RCC 7860 (cell line): ENCODE measurements around the gene CCNG2.

Experiments used
- DNase-seq: peaks from one replicate; pipeline ENCODE4 v3.0.0-alpha.2; 2015; ENCODE audit warnings: low spot score
- FAIRE-seq: peaks from 2 replicates; lab custom pipeline; 2012; peaks lifted over from hg19 to GRCh38; lab: Jason Lieb, UNC

Gene CCNG2

DNA sequence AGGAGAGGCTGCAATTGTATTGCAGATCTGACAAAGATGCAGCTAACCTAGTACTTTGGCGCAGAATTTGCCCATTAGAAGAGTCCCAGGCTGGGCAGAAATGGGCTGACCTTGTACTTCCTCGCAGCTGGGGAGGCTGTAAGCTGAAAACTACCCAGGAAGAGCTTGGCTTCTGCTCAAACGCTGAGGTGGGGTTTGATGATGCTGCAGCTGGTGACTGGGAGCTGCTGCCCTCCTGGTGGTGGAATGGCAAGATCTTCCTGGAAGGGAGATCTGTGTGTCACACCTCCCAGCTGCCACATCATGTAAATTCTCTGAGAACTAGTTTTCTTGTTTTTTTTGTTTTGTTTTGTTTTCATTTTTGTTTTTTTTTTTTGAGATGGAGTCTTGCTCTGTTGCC, 17.4 kb downstream of the CCNG2 start:
- no peak for DNase-seq
- no peak for FAIRE-seq

DNA sequence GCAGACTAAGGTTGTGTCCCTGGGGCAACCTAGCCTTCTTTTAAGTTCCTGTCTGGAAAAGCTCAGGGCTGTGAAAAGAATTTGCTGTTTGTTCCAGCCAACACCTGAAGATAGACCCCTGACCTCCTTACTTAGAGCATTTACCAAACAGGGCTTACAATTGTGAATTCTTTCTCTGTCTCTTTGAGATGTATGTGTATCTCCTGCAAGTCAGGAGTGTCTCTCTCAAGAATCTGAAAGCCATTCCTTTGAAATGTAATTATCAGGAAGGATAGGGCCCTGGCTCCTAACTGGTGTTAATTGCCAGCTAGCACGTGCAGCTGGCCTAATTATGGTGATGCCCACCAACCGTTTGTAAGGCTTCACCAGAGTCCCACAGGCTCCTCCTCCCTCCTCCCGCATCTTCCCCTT, 18.2 kb downstream of the CCNG2 start:
- DNase-seq (no peak), FAIRE-seq (no peak)

DNA sequence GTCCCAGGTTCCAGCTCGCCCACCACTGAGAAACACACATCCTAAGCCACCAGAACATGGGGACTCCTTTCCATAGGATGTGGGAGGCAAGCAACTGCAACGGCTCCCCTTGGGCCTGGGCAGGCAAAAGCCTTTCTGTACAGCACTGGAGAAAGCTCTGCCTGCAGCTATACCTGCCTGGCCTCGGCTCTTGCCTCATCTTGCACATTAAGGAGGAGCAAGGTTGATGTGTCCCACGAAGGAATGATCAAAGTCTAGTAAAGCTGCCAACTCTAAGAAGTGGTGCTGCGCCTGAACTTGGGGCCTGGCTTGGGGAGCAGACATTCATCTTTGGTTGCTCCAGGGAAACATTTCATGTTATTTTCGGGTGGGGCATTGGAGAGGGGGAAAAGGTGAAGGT, 19.6 kb downstream of the CCNG2 start:
- DNase-seq (no peak), FAIRE-seq (no peak)

DNA sequence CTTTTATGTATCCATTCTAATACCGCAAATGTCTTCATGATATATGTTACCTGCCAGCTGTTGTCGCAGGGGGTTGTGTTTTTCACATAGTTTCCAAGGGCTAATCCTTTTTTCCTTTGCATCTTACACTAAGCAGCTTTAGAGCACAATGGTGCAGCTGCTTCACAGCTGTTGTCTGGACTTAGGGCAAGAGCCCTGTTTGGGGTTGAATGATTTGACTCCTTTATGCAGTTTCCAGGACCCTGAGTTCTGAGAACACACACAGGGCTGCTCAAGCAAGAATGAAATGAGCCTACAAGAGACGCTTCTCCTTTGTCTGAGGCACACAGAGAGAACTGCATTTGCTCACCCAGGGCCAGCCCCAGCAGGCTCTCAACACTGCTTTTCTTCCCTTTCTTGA, 20.2 kb downstream of the CCNG2 start:
- FAIRE-seq (no peak), DNase-seq (no peak)

DNA sequence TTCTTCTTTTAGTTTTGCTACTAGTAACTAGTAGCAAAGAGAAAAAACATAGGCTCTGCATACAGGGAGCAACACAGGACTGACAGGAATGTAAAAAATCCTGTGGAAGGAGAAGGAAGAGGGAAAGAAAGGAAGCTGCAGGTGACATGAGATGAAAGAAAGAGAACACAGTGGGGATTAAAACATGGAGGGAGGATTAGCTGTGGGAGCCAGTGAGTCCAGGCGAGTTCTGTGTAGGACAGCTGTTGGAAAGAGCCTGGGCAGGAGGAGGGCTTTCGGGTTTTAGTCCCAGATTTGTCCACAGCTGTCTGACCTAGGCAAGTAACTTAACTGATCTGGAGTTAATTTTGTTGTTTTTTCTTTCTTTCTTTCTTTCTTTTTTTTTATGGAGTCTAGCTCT, 21.6 kb downstream of the CCNG2 start:
- DNase-seq, result no peak
- no peak for FAIRE-seq

DNA sequence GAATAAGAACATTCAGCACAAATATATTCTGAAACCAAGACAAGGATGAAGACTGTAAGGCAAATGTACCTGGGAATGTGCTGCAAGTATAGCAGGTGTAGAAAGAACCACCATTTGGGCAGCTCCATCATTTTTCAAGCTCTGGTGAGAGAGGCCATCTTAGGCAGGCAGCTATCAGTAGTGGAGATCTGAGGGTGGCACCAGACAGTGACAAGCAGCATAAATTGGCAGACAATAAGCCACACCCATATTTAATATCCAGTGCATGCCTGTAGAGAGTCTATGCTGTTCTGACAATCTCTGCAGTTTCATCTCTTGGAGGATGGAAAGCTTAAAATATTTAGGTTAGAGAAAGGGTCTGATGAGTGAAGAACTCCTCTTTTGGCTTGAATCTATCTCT, 22.5 kb downstream of the CCNG2 start:
- no peak for FAIRE-seq
- no peak for DNase-seq

DNA sequence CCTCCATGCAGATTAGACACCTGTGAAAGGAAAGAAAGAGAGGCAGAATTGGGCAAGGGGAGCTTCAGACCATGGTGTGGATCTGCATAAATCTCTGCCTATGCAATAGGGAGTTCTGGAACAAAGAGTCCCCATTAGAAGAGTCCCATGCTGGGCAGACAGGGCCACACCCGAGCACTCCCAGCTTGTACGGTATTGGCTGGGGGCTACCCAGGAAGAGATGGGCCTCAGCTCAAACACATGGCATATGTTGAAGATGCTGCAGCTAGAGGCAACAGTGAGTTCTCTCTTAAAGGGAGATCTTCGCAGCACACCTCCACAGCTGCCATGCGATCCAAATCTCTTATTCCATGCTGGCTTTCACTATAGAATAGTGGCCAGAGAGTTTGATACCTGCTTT, 24.7 kb downstream of the CCNG2 start:
- FAIRE-seq (no peak), DNase-seq (no peak)

DNA sequence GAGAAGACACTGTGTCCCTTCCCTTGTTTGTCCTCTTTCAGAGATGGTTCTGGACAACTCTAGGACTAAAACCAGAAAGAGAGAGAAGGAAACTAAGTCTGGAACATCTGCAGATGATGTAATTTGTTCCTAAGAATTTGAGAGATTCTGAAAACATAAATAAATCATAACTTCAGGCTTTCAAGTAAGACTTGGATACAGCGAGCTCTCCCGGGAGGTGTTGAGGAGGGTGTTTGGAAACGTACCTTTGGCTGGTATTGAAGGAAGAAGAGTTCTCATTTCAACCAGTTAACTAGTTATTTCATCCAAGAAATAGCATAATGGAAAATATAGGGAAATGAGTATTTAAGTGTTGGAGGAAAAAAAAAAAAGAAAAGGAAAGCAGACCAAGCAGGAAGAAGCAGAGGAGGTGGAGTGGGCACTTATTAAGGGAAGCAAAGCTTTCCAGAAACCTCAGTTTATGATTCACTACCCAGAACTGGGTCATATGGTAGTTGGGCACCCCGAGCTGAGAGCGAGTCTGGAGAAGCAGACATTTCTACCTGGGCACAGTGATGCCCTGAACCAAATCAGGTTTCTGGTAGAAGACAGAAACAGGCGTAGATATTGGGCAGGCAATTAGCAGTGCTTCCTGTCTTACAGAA, 26.9 kb downstream of the CCNG2 start:
- no peak for FAIRE-seq
- no peak for DNase-seq

DNA sequence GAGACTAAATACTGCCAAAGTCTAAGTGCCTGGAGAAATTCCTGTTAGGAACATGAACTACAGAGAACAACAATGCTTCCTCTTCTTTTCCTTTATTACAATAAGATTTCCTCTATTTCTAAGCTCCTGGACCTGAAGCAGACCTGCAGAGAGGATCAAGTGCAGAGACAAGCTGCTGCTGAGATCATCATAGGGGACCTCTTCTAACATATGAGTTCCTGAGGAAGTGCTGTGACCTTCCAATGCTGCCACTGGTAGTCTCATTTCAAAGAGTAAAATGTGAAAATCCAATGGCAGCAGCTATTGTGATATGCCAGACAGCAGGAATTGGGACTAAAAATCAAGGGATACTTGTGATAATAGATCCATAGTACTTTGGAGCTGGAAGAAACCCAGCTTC, 28.0 kb downstream of the CCNG2 start:
- no peak for FAIRE-seq
- no peak for DNase-seq

DNA sequence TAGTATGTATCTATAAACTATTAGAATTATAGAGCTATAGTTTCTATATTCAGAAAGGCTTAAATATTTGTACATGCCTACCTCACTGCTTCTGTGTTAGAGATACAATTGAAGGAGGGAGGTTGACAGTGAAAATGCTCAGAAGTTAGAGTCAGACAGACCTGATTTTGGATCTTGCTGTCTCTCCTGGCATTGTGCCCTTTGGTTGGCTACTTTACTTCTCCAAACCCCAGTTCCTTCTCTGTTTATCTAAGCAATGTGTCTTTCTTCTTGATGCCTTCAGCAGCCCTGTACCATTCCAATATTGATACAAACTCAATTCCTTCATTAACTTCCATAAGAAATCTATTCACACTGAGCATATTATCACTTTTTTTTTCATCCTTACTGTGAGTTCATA, 28.7 kb downstream of the CCNG2 start:
- FAIRE-seq (no peak), DNase-seq (no peak)

DNA sequence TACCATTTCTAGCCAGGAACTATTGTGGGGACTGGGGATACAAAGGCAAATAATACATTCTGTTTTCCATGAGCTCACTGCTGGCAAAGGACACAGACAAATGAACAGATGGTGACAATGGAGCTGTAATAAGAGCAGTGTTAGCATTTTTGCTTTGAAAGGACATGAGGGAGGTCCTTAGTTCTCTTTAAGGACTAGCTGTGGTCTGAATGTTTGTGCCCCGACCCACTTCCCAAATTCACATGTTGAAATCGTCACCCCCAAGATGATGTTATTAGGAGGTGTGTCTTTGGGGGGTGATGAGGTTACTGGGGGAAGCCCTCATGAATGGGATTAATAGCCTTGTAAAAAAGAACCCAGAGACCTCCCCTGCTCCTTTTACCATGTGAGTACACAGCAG, 30.3 kb downstream of the CCNG2 start:
- DNase-seq, result no peak
- FAIRE-seq, result no peak

DNA sequence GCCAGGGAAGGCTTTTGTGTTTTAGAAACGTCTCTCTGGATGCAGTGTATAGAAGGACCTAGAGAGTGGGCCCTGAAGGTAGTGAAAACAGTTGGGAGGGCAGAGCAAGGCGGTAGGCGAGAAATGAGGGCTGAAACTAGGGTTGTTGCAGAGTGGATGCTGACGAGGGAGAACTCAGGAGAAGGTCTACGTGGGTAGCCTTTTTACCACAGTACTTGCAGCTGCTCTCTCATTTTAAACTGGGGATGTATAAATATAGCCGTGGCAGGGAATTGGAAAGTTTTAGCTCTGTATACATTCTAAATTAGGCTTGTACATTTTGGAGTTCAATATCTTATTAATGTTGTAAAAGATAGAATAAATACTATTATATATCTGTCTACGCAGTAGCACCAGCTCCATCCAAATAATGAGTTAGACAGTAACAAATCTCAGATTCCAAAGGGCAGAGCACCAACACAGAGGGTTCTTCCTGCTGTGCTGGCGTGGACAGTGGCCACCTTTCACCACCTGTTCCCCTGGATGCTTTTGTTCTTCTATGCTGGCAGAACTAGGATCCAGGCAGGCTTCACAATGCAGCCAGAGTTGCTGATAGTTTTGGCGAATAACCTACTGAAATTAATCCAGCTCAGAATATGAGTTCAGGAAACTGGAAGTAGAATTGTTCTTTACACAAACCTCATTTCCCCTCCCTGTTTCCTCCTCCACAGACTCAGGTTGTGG, 31.7 kb downstream of the CCNG2 start:
- DNase-seq, result no peak
- FAIRE-seq, result no peak

DNA sequence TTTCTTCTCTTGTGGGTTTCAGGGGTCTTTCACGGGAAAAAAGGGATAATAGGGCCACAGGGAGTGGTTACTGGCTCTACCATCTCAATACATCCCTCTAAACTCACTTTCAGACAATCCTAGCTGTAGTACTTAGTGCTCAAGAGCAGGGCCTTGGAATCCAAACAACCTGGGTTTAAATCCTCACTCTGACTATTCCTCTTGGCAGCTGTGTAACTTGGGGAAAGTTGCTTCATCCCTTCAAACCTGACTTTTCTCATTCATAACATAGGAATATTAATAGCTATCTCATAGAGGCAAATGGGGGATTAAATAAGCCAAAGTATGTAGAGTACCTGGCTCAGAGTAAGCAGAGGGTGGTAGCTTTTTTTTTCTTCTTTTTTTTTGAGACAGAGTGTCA, 32.4 kb downstream of the CCNG2 start:
- FAIRE-seq (no peak), DNase-seq (no peak)

DNA sequence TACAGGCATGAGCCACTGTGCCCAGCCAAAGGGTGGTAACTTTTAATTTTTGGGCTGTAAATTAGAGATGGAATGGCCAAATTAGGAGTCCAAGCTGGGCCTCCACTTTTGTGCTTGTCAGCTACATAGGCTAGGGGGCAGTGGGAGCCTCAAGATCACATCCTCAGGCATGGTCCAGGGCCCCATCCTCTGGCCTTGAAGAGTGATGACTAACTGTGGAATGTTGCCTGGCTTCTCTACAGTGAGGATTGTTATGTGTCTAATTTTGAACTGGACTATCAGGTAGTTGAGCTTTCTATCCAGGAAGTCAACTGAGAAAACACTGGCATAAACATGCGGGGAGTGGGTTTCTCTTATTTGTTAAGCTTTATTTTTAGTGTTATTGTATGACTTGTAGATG, 33.0 kb downstream of the CCNG2 start:
- FAIRE-seq (no peak), DNase-seq (no peak)

DNA sequence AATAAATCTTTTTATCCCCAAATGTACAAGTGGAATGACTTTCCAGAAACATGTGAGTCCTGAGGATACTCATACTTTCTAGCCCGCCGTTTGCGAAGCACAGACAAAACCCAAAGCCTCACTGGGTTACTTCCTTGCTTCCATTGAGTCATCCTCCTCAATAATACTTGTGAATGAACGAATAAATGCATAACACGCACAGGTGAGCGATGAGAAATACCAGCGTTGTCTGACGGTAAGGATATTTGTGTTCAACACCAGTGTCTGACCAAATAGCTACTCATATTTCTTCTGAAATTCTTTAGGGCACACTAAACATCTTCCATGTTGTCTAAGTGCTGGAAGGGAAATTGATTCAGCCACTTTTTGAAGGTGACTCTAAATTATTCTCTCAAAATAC, 36.0 kb downstream of the CCNG2 start:
- FAIRE-seq (no peak), DNase-seq (no peak)

DNA sequence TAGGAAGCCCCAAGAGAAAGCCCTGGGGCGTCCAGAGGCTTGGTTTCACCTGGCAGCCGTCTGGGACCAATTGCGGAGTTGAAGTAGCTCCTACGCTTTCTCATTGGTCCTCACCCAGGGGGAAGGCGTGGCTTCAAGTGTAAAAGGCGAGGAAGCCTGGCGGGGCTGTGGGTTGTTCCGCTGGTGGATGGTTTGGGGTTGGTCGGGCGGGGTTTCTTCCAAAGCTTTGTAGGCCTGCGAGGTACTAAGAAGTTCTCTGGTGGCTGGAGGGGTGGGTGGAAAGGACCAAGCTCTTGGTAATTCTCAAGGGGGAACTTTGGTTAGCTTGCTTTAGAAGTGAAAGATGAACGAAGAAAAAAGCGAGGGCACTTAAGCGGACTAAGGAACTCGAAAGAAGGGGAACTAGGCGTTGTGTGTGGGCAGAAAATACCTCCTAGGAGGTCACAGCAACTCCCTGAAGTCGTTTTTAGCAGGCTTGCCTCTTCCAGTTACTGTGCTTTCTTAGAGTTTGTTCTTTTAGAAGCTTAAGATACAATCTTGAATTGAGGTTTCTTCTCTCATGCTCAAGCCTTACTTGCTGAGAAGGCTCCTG, 36.6 kb downstream of the CCNG2 start:
- DNase-seq, result no peak
- FAIRE-seq, result no peak

DNA sequence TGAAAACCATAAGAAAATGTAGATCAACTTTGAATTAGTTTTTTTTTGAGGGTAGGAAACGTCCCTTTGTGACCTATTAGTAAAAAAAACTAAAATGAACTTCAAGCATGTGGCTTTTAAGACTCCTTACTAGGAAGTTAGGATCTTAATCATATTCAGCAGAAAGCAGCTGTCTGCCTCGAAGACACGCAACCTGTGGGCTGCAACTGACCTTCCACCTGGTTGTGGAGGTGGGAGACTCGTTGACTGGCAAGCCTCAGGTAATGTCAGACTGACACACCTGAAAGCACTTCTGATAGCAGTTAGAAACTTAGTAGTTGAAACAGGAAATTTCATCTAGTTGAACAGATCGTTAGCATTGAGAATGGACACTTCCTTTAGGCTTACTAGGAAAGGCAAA, 37.4 kb downstream of the CCNG2 start:
- FAIRE-seq, result no peak
- no peak for DNase-seq

DNA sequence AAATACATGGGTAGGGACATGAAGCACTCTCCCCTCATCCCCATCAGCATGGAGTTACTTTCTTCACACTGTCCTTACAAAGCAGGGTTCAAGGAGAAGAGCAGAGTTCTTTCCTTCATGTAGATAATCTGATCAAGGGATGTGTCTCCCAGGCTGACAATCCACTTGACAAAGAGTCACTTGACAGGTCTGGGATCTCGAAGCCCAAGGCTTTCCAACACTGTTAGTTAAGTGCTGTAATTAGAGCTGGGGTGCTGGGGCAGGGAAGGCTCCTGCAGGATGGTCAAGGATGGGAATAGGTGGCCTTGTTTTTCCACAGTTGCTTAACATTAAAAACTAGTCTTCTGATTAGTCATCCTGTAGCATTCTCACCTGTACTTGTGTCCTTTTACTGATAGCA, 38.0 kb downstream of the CCNG2 start:
- DNase-seq, result no peak
- FAIRE-seq, result no peak

DNA sequence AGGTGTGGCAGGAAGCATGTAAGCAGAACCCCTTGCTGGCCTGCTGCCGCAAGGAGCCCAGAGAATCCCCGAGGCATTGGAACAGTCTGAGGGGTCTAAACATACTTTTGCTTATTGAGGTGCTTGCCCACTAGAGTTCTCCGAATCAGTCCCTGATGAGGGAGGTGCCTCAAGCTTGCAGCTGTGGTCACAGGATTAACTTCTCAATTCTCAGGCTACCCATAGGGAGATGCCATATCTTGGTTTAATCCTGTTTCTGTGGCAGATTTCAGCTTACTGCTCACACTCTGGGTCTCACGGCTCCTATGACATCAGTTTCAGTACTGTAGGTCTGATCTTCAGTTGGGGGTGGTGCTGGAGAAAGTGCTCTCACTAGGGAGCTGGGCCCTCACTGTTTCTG, 39.9 kb downstream of the CCNG2 start:
- FAIRE-seq, result no peak
- DNase-seq, result no peak

DNA sequence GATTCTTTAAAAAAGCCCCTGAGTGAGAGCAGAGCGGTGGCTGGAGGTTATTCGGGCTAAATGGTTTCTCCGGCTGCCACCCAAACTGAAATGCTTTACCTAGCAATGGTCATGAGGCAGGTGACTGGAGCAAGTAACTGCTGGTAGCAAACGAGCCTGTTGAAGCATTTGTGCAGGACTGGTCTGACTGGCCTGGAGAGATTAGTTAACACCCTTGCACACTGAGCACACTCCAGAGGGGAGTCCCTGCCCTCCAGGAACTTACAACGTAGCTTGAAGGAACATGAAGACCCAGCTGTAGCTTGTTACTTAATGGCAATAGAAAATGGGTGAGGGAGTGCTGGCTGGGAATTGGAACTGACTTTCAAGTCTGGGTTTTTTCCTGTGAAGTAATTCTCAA, 40.4 kb downstream of the CCNG2 start:
- no peak for FAIRE-seq
- DNase-seq, result no peak

DNA sequence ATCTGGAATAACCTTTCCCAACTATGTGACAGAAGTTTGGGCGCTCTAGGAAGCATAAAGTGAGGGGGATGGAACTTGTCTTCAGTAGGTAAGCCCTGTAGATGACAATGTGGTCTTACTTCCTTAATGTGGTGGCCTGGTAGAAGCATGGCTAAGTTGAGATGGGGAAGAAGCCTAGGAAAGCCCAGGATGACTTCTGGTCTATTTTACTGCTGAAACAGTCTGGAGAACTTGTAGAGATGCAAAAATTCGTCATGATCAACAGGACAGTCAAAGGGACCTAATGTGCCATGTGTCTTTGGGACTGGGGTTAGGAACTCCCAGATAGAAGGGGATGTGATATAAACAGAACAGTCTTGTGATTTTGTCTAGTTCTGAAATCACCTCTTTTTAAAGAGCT, 40.8 kb downstream of the CCNG2 start:
- DNase-seq (no peak), FAIRE-seq (no peak)

DNA sequence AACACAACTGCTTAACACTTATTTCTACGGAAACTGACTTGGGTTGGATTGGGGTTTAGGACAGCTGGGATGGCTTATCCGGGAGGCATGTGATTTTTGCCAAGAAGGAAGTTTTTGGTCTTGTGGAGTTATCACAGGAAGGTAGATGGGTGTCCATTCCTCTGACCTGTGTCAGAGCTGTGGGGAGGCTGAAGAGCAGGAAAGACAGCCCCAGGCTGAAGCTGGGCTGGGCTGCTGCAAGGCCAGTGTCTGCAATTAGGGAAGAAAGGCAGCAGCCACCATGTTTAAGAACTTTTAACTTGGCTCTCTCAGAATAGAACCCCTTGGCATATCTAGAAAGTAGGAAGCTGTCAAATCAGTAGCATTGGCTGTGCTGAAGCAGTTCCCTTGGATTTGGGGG, 42.3 kb downstream of the CCNG2 start:
- DNase-seq (no peak), FAIRE-seq (no peak)

DNA sequence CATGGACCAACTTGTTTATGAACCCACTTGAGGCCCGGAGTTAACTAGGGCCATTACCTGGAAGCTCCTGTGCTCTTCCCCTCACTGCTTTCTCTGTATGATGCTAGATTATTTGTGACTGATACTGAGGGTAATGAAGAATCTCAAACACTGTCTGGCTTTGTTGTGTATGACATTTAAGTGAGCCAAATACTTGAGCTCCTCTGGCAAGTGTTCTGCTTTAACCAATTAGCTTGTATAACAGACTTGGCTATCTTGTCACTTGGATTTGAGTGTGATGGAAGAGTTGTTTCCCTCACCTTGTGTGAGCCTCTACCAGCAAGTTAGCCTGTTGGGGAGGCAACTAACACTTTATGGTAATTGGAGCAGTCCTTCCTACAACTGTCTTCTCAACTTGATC, 42.7 kb downstream of the CCNG2 start:
- FAIRE-seq (no peak), DNase-seq (no peak)
